AG04450 (cell line): ENCODE measurements around the gene KLRD1. TPM values are rescaled to one million over a fixed set of nuclear protein-coding genes. Genes with fewer than 3 reads are reported as not detected.

Experiments used
- CTCF ChIA-PET: fragments of 300-600, 350-600 bp; formaldehyde crosslinking; extraction: SDS; loops from one replicate; lab custom pipeline; 2022; ENCODE audit warnings: antibody characterized with exemption, inconsistent platforms; lab: Charles Lee
- POLR2A ChIA-PET: fragments of 350-600 bp; formaldehyde crosslinking; extraction: SDS; loops from one replicate; lab custom pipeline; 2021; ENCODE audit warnings: antibody characterized with exemption, inconsistent platforms; lab: Yijun Ruan, JAX
- DNase-seq: peaks from one replicate; pipeline ENCODE4 v3.0.0-alpha.2; 2011; ENCODE audit warnings: low read depth, low spot score
- H3K27ac ChIP-seq: one replicate; pipeline ENCODE4 v1.5.1; 2012; ENCODE audit warnings: low read depth, low read length, control low read depth
- H3K27me3 ChIP-seq: one replicate; pipeline ENCODE4 v1.6.0; 2012; ENCODE audit warnings: low read length; ENCODE audit not compliant: control insufficient read depth, insufficient read depth
- H3K4me3 ChIP-seq: 2 replicates; pipeline ENCODE4 v1.5.1; 2011; ENCODE audit warnings: mild to moderate bottlenecking, low read depth, low read length, control low read depth
- H3K9me3 ChIP-seq: 2 replicates; pipeline ENCODE4 v1.5.1; 2012; ENCODE audit warnings: low read length; ENCODE audit not compliant: control insufficient read depth, insufficient read depth
- CTCF ChIP-seq: IDR thresholded peaks from 2 replicates; pipeline ENCODE4 v1.5.1; 2011; ENCODE audit warnings: low read depth, low read length, control low read depth, inconsistent platforms
- polyA plus RNA-seq: library from polyadenylated mRNA; depleted of rRNA; stranded (reverse); fragments of >200 nt; gene quantifications from 2 replicates; pipeline ENCODE4 v1.2.3, GENCODE V29; 2011

Gene KLRD1
- polyA plus RNA-seq, 1 experiment = 0.33 TPM

- Histone ChIP-seq H3K27me3 (no peaks in the 10 kb centered on the region), H3K27ac (no peak overlapping the region), H3K9me3 (no peaks in the 10 kb centered on the region), H3K4me3 (no peak overlapping the region)
- no peak for DNase-seq
- TF ChIP-seq CTCF = no peak
- POLR2A ChIA-PET = no interaction called here
- CTCF ChIA-PET = no interaction called here
These were observed 29.6 kb upstream of the KLRD1 start for GRCh38 chr12:10278104-10278503.

- DNase-seq = no peak
- ChIA-PET CTCF (interaction anchor here (1.0 kb wide), 1 partner anchor 530 kb away, joined by 3 read pairs; no protein-coding TSS in a partner anchor), POLR2A (no interaction called here)
- Histone ChIP-seq H3K27me3 (no peaks in the 10 kb centered on the region), H3K4me3 (no peak overlapping the region), H3K9me3 (no peaks in the 10 kb centered on the region), H3K27ac (no peak overlapping the region)
- TF ChIP-seq CTCF = no peak
These were observed 27.7 kb upstream of the KLRD1 start for GRCh38 chr12:10279937-10280336.

GRCh38 chr12:10283027-10283426, 24.6 kb upstream of the KLRD1 start:
- H3K27ac ChIP-seq = no peak overlapping the region
- POLR2A ChIA-PET = no interaction called here
- no peak overlapping the region for H3K4me3 ChIP-seq
- CTCF ChIA-PET = interaction anchor here (0.7 kb wide), 1 partner anchor 47 kb away, joined by 3 read pairs; no protein-coding TSS in a partner anchor
- DNase-seq = no peak
- no peak for TF ChIP-seq CTCF
- H3K9me3 ChIP-seq = no peaks in the 10 kb centered on the region
- peaks cover 5% of the 10 kb centered on the region for H3K27me3 ChIP-seq

GRCh38 chr12:10285919-10286318, 21.8 kb upstream of the KLRD1 start:
- ChIA-PET CTCF (interaction anchor here (1.1 kb wide), 2 partner anchors 11 to 50 kb away, joined by 3 to 5 read pairs; no protein-coding TSS in a partner anchor), POLR2A (no interaction called here)
- Histone ChIP-seq H3K4me3 (no peak overlapping the region), H3K27ac (no peak overlapping the region), H3K27me3 (peaks cover 7% of the 10 kb centered on the region), H3K9me3 (no peaks in the 10 kb centered on the region)
- TF ChIP-seq CTCF = no peak
- no peak for DNase-seq

GRCh38 chr12:10289005-10289754, 18.5 kb upstream of the KLRD1 start:
- TF ChIP-seq CTCF = no peak
- ChIA-PET POLR2A (no interaction called here), CTCF (no interaction called here)

More at GRCh38 chr12:10289005-10289754, 18.5 kb upstream of the KLRD1 start:
- H3K27ac ChIP-seq = no peak overlapping the region
- DNase-seq = no peak
- peaks cover 7% of the 10 kb centered on the region for H3K27me3 ChIP-seq
- H3K9me3 ChIP-seq = no peaks in the 10 kb centered on the region
- no peak overlapping the region for H3K4me3 ChIP-seq
